CD4-positive, alpha-beta T cell (primary cell): ENCODE data around the gene TENM4. TPM values are rescaled to one million over a fixed set of nuclear protein-coding genes. Genes with fewer than 3 reads are reported as not detected.

ENCODE experiments used
- ATAC-seq: fragments of 200-7000 bp; cut with Tn5 transposase; one replicate; pipeline ENCODE4 v1.10.0; 2022; ENCODE audit warnings: mild to moderate bottlenecking; ENCODE audit not compliant: poor library complexity
- CTCF ChIA-PET: fragments of 350-600 bp; sonication (Branson Sonifier 250); formaldehyde crosslinking; loops from one replicate; lab custom pipeline; 2021; ENCODE audit warnings: antibody characterized with exemption, inconsistent platforms; lab: Charles Lee
- POLR2A ChIA-PET: fragments of 350-600 bp; sonication (Branson Sonifier 250); formaldehyde crosslinking; loops from one replicate; lab custom pipeline; 2021; ENCODE audit warnings: antibody characterized with exemption, inconsistent platforms; lab: Charles Lee
- DNase-seq, 14 experiments: peaks; one replicate each; pipeline ENCODE4 v3.0.0-alpha.2; 2013 to 2020; ENCODE audit warnings: mixed read lengths in 2 of 14
- H3K27ac ChIP-seq, 2 donors: one replicate each; pipeline versions ENCODE4 v1.5.1 to v1.7.0; 2013; ENCODE audit warnings: low read length in 2 of 2, low read depth in 1 of 2, mild to moderate bottlenecking in 1 of 2
- H3K27me3 ChIP-seq, 2 experiments: 1 replicate in 1 of 2; 2 replicates in 1 of 2; pipeline versions ENCODE4 v1.6.1 to v1.7.0; 2013; ENCODE audit warnings: low read length in 2 of 2, control low read depth in 1 of 2, mild to moderate bottlenecking in 1 of 2, moderate library complexity in 1 of 2; ENCODE audit not compliant: insufficient read depth in 2 of 2, control insufficient read depth in 1 of 2
- H3K36me3 ChIP-seq: one replicate; pipeline ENCODE4 v1.6.1; 2013; ENCODE audit warnings: low read length, control low read depth; ENCODE audit not compliant: insufficient read depth
- H3K4me1 ChIP-seq: one replicate; pipeline ENCODE4 v1.6.1; 2013; ENCODE audit warnings: low read length, control low read depth; ENCODE audit not compliant: insufficient read depth
- H3K4me3 ChIP-seq: one replicate; pipeline ENCODE4 v1.5.1; 2013; ENCODE audit warnings: mild to moderate bottlenecking, low read length, moderate library complexity
- H3K9me3 ChIP-seq, 2 experiments: 1 replicate in 1 of 2; 2 replicates in 1 of 2; pipeline versions ENCODE4 v1.6.1 to v1.7.0; 2013; ENCODE audit warnings: low read length in 2 of 2, mild to moderate bottlenecking in 2 of 2, control low read depth in 1 of 2, moderate library complexity in 1 of 2; ENCODE audit not compliant: control insufficient read depth in 1 of 2, insufficient read depth in 1 of 2
- H3K27ac Mint-ChIP-seq: one replicate; pipeline ENCODE4 v1.8.0; 2020; ENCODE audit warnings: mixed read lengths
- H3K27me3 Mint-ChIP-seq: one replicate; pipeline ENCODE4 v1.8.0; 2021; ENCODE audit warnings: mixed read lengths
- H3K36me3 Mint-ChIP-seq: one replicate; pipeline ENCODE4 v1.8.0; 2021; ENCODE audit warnings: low read depth, mixed read lengths
- H3K4me1 Mint-ChIP-seq: one replicate; pipeline ENCODE4 v1.8.0; 2021; ENCODE audit warnings: low read depth, mixed read lengths
- H3K4me3 Mint-ChIP-seq: one replicate; pipeline ENCODE4 v1.8.0; 2020; ENCODE audit warnings: mild to moderate bottlenecking, mixed read lengths
- H3K9me3 Mint-ChIP-seq: one replicate; pipeline ENCODE4 v1.8.0; 2020; ENCODE audit warnings: mixed read lengths
- intact Hi-C, 2 experiments: fragments of 100-400 bp; cut with DNase I in 1 of 2; cut with micrococcal nuclease in 1 of 2; formaldehyde crosslinking; loops; one replicate each; pipeline versions ENCODE4 v1.15.1 to v1.9.0; 2023 to 2025; cut with DNase I, micrococcal nuclease
- total RNA-seq, 174 experiments: library from RNA in 2 of 174; stranded (reverse) in 2 of 174; gene quantifications; one replicate each; pipeline ENCODE4 v1.2.3 and lab custom pipeline; 2021 to 2026
- TF ChIP-seq, protein P1 (sequence below): fragments of 200-600 bp; IDR thresholded peaks from one replicate; pipeline ENCODE4 v1.8.0; 2022; ENCODE audit warnings: antibody characterized with exemption, mild to moderate bottlenecking

TENM4 gene
- total RNA-seq, 2 experiments from 2014 or later, result 0.22 to 0.31 TPM

DNA sequence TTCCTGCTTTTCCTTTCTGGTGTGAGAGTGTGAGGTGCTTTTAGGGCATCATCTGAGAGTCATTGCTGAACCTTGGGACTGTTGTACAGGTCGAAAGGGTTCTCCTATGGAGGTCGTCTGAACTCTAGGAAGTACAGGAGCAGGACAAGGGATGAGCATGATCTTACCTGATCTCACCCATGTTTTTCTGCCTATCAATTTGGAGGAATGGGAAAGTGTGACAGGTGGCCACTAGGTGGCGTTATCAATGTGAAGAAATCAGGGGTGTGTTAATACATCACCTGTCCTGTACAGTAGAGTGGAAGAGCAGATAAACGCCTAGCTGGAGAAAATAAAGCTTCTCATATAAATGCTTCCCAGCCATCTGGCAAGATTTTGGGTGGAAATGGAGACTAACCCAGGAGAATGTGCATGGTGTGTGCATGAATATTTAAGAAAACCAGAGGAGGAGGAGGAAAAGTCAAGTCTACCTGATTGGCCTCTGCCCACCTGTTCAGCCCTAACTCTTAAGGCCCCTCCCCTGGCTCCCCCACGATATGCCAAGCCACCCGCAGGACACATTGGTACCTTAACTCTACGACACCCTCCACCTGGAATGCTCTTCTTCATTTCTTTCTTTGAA is 794.2 kb downstream of the TENM4 start:
- ChIA-PET CTCF (interaction anchor here (1.1 to 1.6 kb wide), 3 partner anchors 10 to 32 kb away, joined by 3 to 4 read pairs (median 3); no protein-coding TSS in a partner anchor), POLR2A (no interaction called here)
- Histone ChIP-seq H3K27ac (no peak overlapping the region), H3K27me3 (no peaks in the 10 kb centered on the region), H3K36me3 (no peaks in the 10 kb centered on the region), H3K4me1 (peaks cover 2% of the 10 kb centered on the region), H3K9me3 (no peaks in the 10 kb centered on the region), H3K4me3 (no peak overlapping the region)
- Mint-ChIP-seq H3K27ac (no peak overlapping the region), H3K36me3 (no peaks in the 10 kb centered on the region), H3K4me1 (no peaks in the 10 kb centered on the region), H3K4me3 (no peak overlapping the region), H3K27me3 (peaks cover 20% of the 10 kb centered on the region), H3K9me3 (no peaks in the 10 kb centered on the region)
- DNase-seq (peak; percentile 17 to 73 (median 32)), ATAC-seq (no peak)
- TF ChIP-seq, protein P1, sequence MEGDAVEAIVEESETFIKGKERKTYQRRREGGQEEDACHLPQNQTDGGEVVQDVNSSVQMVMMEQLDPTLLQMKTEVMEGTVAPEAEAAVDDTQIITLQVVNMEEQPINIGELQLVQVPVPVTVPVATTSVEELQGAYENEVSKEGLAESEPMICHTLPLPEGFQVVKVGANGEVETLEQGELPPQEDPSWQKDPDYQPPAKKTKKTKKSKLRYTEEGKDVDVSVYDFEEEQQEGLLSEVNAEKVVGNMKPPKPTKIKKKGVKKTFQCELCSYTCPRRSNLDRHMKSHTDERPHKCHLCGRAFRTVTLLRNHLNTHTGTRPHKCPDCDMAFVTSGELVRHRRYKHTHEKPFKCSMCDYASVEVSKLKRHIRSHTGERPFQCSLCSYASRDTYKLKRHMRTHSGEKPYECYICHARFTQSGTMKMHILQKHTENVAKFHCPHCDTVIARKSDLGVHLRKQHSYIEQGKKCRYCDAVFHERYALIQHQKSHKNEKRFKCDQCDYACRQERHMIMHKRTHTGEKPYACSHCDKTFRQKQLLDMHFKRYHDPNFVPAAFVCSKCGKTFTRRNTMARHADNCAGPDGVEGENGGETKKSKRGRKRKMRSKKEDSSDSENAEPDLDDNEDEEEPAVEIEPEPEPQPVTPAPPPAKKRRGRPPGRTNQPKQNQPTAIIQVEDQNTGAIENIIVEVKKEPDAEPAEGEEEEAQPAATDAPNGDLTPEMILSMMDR, result peak; percentile 81
- intact Hi-C loops, result loop anchor here in 1 of 2 experiments (10.0 kb wide), 1 partner anchor 848 kb away; no protein-coding TSS in a partner anchor

DNA sequence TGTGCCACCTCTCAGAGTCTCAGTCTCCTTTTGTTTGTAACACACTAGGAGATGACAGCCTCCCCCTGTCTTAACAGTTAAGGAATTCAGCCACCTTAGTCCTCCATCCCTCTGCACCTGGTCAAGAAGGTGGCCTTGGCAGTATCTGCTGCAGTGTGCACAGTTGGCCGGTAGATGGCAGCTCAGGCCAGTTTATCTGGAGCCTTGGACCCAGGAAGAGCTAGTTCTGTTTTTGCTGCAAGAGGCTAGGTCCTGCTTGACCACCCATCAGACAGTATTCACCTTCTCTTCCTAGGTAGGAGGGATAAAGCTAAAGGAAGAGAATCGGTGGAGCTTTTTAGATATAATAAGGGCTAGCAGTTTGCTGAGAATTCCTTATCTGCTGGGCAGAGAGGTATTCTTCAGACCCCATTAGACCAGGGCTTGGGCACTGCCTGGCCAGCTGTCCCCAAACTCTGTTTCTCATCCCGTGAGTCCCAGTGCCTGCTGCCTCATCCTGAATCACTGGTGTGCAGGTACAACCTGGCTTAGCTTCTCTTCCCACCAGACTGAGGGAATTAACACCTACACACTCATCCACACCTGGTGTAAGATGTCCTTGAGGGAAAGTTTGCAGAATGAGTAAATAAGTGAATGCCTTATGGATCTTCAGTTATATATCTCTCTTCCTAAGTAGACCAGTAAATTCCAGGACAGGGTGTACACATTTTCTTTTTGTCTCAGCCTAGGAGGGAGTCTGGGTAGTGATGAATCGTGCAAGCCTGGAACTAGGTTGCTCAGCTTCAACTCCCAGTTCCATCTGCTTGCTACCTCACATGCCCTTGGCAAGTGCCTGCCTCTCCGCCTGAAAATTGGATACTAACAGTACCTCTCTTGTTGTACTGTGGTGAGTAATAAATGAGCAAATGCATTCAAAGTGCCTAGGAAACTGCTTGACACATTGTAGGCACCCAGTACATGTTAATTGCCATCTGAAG is 795.3 kb downstream of the TENM4 start:
- peak overlapping the region; percentile 20 for H3K4me3 ChIP-seq
- intact Hi-C loops, result loop anchor here in 1 of 2 experiments (10.0 kb wide), 1 partner anchor 849 kb away; no protein-coding TSS in a partner anchor

DNA sequence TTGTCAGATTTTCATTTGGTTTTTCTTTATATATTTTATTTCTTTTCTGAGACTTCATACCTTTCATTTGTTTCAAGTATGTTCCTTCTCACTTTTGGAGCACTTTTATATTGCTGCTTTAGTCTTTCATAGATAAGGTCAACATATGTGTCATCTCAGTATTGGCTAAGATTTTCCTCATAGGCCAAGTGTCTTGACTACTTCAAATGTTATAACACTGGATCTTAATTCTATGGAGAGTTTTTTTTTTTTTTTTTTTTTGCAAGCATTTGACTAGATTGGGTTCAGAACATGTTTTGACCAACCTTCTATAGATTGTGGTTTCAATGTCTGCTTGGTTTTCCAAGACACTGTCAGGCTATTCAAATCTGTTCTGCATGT is 797.2 kb downstream of the TENM4 start:
- CTCF ChIA-PET, result no interaction called here
- Histone ChIP-seq H3K27me3 (no peaks in the 10 kb centered on the region), H3K36me3 (no peaks in the 10 kb centered on the region), H3K27ac (no peak overlapping the region), H3K4me1 (peaks cover 2% of the 10 kb centered on the region), H3K9me3 (peaks cover 0 to 6% of the 10 kb centered on the region in 2 experiments), H3K4me3 (no peak overlapping the region)
- H3K27ac Mint-ChIP-seq, result no peak overlapping the region
- no peak for DNase-seq
- TF ChIP-seq, protein P1, result no peak
- H3K36me3 Mint-ChIP-seq, result no peaks in the 10 kb centered on the region
- no peaks in the 10 kb centered on the region for H3K9me3 Mint-ChIP-seq
- no peak overlapping the region for H3K4me3 Mint-ChIP-seq
- intact Hi-C loops, result loop anchor here in 1 of 2 experiments (10.0 kb wide), 1 partner anchor 851 kb away; no protein-coding TSS in a partner anchor
- H3K27me3 Mint-ChIP-seq, result peaks cover 13% of the 10 kb centered on the region
- POLR2A ChIA-PET, result no interaction called here
- no peak for ATAC-seq
- no peaks in the 10 kb centered on the region for H3K4me1 Mint-ChIP-seq

More for the DNA sequence above, 795.3 kb downstream of the TENM4 start:
- H3K36me3 Mint-ChIP-seq, result no peaks in the 10 kb centered on the region
- Histone ChIP-seq H3K4me1 (peaks cover 2% of the 10 kb centered on the region), H3K27ac (no peak overlapping the region), H3K9me3 (no peaks in the 10 kb centered on the region), H3K36me3 (no peaks in the 10 kb centered on the region), H3K27me3 (no peaks in the 10 kb centered on the region)
- H3K4me3 Mint-ChIP-seq, result no peak overlapping the region
- TF ChIP-seq, protein P1, result peak; percentile 89
- H3K27me3 Mint-ChIP-seq, result peaks cover 16% of the 10 kb centered on the region
- H3K9me3 Mint-ChIP-seq, result no peaks in the 10 kb centered on the region
- peak; percentile 19 to 72 (median 48) for DNase-seq
- no peak for ATAC-seq
- ChIA-PET CTCF (interaction anchor here (0.9 to 1.4 kb wide), 4 partner anchors 28 to 70 kb away, joined by 3 to 4 read pairs (median 3); no protein-coding TSS in a partner anchor), POLR2A (no interaction called here)
- H3K4me1 Mint-ChIP-seq, result no peaks in the 10 kb centered on the region
- H3K27ac Mint-ChIP-seq, result no peak overlapping the region
